DOHH2 (cell line): ENCODE measurements around the gene LBX1.

Experiments used
- H3F3A ChIP-seq: fragments of 200-600 bp; sonication (generic), shearing (Covaris generic); 2 replicates; pipeline ENCODE4 v1.6.0; 2016; ENCODE audit warnings: antibody characterized with exemption, mild to moderate bottlenecking; ENCODE audit not compliant: control insufficient read depth, insufficient read depth
- H3K27ac ChIP-seq: fragments of 200-600 bp; sonication (generic); 2 replicates; pipeline ENCODE4 v1.5.1; 2014; ENCODE audit warnings: low read depth, mild to moderate bottlenecking, low read length, moderate library complexity
- H3K27me3 ChIP-seq: fragments of 200-600 bp; sonication (generic); 2 replicates; pipeline ENCODE4 v1.6.1; 2014; ENCODE audit warnings: mild to moderate bottlenecking, low read length, mixed read lengths; ENCODE audit not compliant: control insufficient read depth
- H3K36me3 ChIP-seq: fragments of 200-600 bp; sonication (generic); 2 replicates; pipeline ENCODE4 v1.6.1; 2014; ENCODE audit warnings: mild to moderate bottlenecking, low read length, moderate library complexity, mixed read lengths; ENCODE audit not compliant: control insufficient read depth
- H3K4me1 ChIP-seq: fragments of 200-600 bp; sonication (generic); 2 replicates; pipeline ENCODE4 v1.6.1; 2014; ENCODE audit warnings: mild to moderate bottlenecking, low read length, mixed read lengths; ENCODE audit not compliant: control insufficient read depth
- H3K4me2 ChIP-seq: fragments of 200-600 bp; sonication (generic); 2 replicates; pipeline ENCODE4 v1.6.0; 2014; ENCODE audit warnings: mild to moderate bottlenecking, low read length, moderate library complexity
- H3K4me3 ChIP-seq: fragments of 200-600 bp; sonication (generic); 2 replicates; pipeline ENCODE4 v1.5.1; 2014; ENCODE audit warnings: mild to moderate bottlenecking, low read length, mixed read lengths
- H3K79me2 ChIP-seq: fragments of 200-600 bp; sonication (generic); 2 replicates; pipeline ENCODE4 v1.6.1; 2014; ENCODE audit warnings: mild to moderate bottlenecking, low read length, mixed read lengths; ENCODE audit not compliant: control insufficient read depth
- H3K9me2 ChIP-seq: fragments of 200-600 bp; sonication (generic); replicated peaks from 2 replicates; pipeline ENCODE4 v1.6.1; 2014; ENCODE audit warnings: mild to moderate bottlenecking, low read length, mixed read lengths; ENCODE audit not compliant: control insufficient read depth
- H3K9me3 ChIP-seq: fragments of 200-600 bp; sonication (generic); 2 replicates; pipeline ENCODE4 v1.6.1; 2014; ENCODE audit warnings: antibody characterized with exemption, low read length, mixed read lengths; ENCODE audit not compliant: control insufficient read depth, insufficient read depth
- H4K20me1 ChIP-seq: fragments of 200-600 bp; sonication (generic); 2 replicates; pipeline ENCODE4 v1.6.0; 2014; ENCODE audit warnings: low read depth, mild to moderate bottlenecking, antibody characterized with exemption, low read length, moderate library complexity; ENCODE audit not compliant: control insufficient read depth, insufficient read depth
- EZH2phosphoT487 ChIP-seq: fragments of 200-600 bp; sonication (generic); IDR thresholded peaks from 2 replicates; pipeline ENCODE4 v1.6.1; 2017; ENCODE audit warnings: borderline replicate concordance, mild to moderate bottlenecking, antibody characterized with exemption, low read length, moderate library complexity, mixed read lengths
- TF ChIP-seq, protein P1 (sequence below): fragments of 200-600 bp; sonication (generic); IDR thresholded peaks from one replicate; pipeline ENCODE4 v1.5.1; 2014; ENCODE audit warnings: antibody characterized with exemption, mild to moderate bottlenecking, low read depth, low read length; ENCODE audit not compliant: poor library complexity, severe bottlenecking

Gene LBX1

GRCh38 chr10:101183458-101184183, 45.6 kb downstream of the LBX1 start:
- Histone ChIP-seq H3K4me2 (no peak overlapping the region), H3K9me3 (no peaks in the 10 kb centered on the region), H4K20me1 (no peaks in the 10 kb centered on the region), H3K36me3 (no peaks in the 10 kb centered on the region), H3K4me1 (no peaks in the 10 kb centered on the region), H3K4me3 (no peak overlapping the region), H3K9me2 (no peaks in the 10 kb centered on the region), H3K79me2 (no peaks in the 10 kb centered on the region), H3K27me3 (peaks cover 14% of the 10 kb centered on the region; the same call in 1 of the 2 replicates), H3K27ac (no peak overlapping the region), H3F3A (no peaks in the 10 kb centered on the region)
- no peak for TF ChIP-seq EZH2phosphoT487
- TF ChIP-seq, protein P1, sequence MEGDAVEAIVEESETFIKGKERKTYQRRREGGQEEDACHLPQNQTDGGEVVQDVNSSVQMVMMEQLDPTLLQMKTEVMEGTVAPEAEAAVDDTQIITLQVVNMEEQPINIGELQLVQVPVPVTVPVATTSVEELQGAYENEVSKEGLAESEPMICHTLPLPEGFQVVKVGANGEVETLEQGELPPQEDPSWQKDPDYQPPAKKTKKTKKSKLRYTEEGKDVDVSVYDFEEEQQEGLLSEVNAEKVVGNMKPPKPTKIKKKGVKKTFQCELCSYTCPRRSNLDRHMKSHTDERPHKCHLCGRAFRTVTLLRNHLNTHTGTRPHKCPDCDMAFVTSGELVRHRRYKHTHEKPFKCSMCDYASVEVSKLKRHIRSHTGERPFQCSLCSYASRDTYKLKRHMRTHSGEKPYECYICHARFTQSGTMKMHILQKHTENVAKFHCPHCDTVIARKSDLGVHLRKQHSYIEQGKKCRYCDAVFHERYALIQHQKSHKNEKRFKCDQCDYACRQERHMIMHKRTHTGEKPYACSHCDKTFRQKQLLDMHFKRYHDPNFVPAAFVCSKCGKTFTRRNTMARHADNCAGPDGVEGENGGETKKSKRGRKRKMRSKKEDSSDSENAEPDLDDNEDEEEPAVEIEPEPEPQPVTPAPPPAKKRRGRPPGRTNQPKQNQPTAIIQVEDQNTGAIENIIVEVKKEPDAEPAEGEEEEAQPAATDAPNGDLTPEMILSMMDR, result no peak

DNA sequence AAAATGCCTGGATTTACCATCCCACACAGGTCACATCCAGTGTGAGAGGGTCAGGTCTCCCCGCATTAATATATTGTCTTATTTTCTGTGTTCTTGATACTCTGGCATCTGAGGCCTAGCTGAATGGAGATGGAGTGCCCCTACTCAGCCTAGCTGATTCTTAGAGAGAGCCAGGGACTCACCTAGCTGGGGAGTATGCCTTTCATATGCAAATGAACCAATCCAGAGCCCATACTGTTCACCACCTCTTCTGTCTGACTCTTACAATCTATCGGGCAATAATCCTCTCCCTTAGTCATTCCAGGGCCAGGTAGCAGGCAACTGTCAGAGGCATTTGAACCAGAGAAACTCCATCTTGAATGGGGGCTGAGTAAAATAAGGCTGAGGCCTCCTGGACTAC, 46.3 kb downstream of the LBX1 start:
- no peaks in the 10 kb centered on the region for H3K9me2 ChIP-seq
- no peaks in the 10 kb centered on the region for H3K4me1 ChIP-seq
- no peaks in the 10 kb centered on the region for H3K36me3 ChIP-seq
- H3K9me3 ChIP-seq, result no peaks in the 10 kb centered on the region
- no peak overlapping the region for H3K4me3 ChIP-seq
- peaks cover 14% of the 10 kb centered on the region; the same call in 1 of the 2 replicates for H3K27me3 ChIP-seq
- no peaks in the 10 kb centered on the region for H3K79me2 ChIP-seq
- no peak overlapping the region for H3K4me2 ChIP-seq
- H3K27ac ChIP-seq, result no peak overlapping the region
- no peaks in the 10 kb centered on the region for H3F3A ChIP-seq
- TF ChIP-seq EZH2phosphoT487, result no peak
- TF ChIP-seq, protein P1, result no peak
- H4K20me1 ChIP-seq, result no peaks in the 10 kb centered on the region
